ENCODE data around the gene FRMD4A. TPM values are rescaled to one million over a fixed set of nuclear protein-coding genes. Genes with fewer than 3 reads are reported as not detected.

Gene FRMD4A
- total RNA-seq, 1 experiment from 2014 or later: 0.23 TPM

DNA sequence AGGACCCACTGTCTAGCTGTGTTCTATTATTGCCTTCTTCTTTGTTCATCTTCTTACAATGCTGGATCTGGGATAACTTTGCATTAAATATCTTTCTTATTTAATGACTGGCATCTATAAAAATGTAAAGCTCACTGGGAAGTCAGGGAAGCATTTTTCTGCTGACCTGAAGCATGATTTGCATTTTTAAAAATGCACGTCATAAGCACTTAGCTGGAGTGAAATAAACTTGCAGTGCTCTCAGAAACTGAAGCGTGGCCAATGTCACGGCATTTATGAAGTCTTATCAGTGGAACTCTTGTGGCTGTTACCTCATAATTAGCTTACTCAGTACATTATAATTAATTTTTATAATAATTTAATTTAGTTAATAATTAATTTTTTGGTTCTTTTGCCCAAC, 59.1 kb downstream of the FRMD4A start:
- TF ChIP-seq, protein P1, sequence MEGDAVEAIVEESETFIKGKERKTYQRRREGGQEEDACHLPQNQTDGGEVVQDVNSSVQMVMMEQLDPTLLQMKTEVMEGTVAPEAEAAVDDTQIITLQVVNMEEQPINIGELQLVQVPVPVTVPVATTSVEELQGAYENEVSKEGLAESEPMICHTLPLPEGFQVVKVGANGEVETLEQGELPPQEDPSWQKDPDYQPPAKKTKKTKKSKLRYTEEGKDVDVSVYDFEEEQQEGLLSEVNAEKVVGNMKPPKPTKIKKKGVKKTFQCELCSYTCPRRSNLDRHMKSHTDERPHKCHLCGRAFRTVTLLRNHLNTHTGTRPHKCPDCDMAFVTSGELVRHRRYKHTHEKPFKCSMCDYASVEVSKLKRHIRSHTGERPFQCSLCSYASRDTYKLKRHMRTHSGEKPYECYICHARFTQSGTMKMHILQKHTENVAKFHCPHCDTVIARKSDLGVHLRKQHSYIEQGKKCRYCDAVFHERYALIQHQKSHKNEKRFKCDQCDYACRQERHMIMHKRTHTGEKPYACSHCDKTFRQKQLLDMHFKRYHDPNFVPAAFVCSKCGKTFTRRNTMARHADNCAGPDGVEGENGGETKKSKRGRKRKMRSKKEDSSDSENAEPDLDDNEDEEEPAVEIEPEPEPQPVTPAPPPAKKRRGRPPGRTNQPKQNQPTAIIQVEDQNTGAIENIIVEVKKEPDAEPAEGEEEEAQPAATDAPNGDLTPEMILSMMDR (IDR thresholded peaks at IDR 0.05; ENCODE audit: unreplicated experiment): no peak
- H3K27me3 Mint-ChIP-seq (ENCODE audit: insufficient read depth, unreplicated experiment): peaks cover 21% of the 10 kb centered on the region
- no peak overlapping the region for H3K27ac Mint-ChIP-seq (ENCODE audit: low read depth, unreplicated experiment)
- no peaks in the 10 kb centered on the region for H3K36me3 Mint-ChIP-seq (ENCODE audit: insufficient read depth, unreplicated experiment)
- peaks cover 6% of the 10 kb centered on the region for H3K9me3 Mint-ChIP-seq (ENCODE audit: unreplicated experiment)
- H3K4me1 Mint-ChIP-seq (ENCODE audit: insufficient read depth, unreplicated experiment): no peaks in the 10 kb centered on the region
- ChIA-PET POLR2A (no interaction called here), CTCF (no interaction called here)
- intact Hi-C loops (cut with micrococcal nuclease): no loop called here
- no peak for DNase-seq (ENCODE audit: unreplicated experiment)
- H3K4me3 Mint-ChIP-seq (ENCODE audit: unreplicated experiment): no peak overlapping the region
- BruUV-seq (replicated peaks): no TSS peak

DNA sequence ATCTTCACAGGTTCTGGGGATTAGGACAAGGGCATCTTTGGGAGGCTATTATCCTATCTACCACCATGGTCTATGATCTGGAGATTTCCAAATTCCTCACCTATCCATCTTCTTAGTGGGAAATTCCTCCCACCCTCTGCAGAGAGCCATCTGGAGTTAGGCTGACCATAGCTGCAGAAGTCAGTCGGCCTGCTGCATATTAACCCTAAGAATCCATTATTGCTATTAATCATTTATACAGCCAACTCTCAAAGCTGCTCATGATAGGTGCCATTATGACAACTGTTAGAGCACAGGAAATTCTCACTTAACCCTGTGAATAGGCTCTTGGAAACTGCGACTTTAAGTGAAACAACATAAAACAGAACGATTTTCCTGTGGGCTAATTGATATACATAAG, 60.4 kb downstream of the FRMD4A start:
- H3K27ac Mint-ChIP-seq (ENCODE audit: low read depth, unreplicated experiment): no peak overlapping the region
- BruUV-seq (replicated peaks): no TSS peak
- CTCF ChIA-PET: no interaction called here
- H3K27me3 Mint-ChIP-seq (ENCODE audit: insufficient read depth, unreplicated experiment): peaks cover 21% of the 10 kb centered on the region
- no peaks in the 10 kb centered on the region for H3K36me3 Mint-ChIP-seq (ENCODE audit: insufficient read depth, unreplicated experiment)
- peaks cover 6% of the 10 kb centered on the region for H3K9me3 Mint-ChIP-seq (ENCODE audit: unreplicated experiment)
- H3K4me3 Mint-ChIP-seq (ENCODE audit: unreplicated experiment): no peak overlapping the region
- POLR2A ChIA-PET: no interaction called here
- no peaks in the 10 kb centered on the region for H3K4me1 Mint-ChIP-seq (ENCODE audit: insufficient read depth, unreplicated experiment)
- intact Hi-C loops (cut with micrococcal nuclease): no loop called here
- TF ChIP-seq, protein P1 (IDR thresholded peaks at IDR 0.05; ENCODE audit: unreplicated experiment): no peak
- DNase-seq (ENCODE audit: unreplicated experiment): no peak

DNA sequence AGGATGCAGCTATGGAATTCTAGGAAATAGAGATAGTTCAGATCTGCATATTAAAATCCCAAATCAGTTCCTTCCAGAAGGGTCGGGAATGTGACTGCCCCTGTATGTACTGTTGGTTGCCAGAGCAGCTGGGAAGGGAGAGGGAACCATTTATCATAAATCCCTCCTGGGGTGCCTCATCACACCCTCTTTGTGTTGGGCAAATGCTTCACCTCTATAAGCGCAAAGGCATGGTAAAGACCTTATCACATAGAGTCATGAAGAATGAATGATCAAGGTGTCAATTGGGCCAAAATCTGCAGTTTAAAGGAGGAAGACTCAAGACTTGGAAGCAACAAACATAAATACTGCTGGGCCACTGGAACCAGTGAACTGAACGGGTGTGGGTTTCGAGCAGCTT, 65.0 kb downstream of the FRMD4A start:
- no peak for DNase-seq (ENCODE audit: unreplicated experiment)
- H3K36me3 Mint-ChIP-seq (ENCODE audit: insufficient read depth, unreplicated experiment): no peaks in the 10 kb centered on the region
- no TSS peak for BruUV-seq (replicated peaks)
- peaks cover 18% of the 10 kb centered on the region for H3K27me3 Mint-ChIP-seq (ENCODE audit: insufficient read depth, unreplicated experiment)
- H3K27ac Mint-ChIP-seq (ENCODE audit: low read depth, unreplicated experiment): no peak overlapping the region
- intact Hi-C loops (cut with micrococcal nuclease): no loop called here
- H3K9me3 Mint-ChIP-seq (ENCODE audit: unreplicated experiment): no peaks in the 10 kb centered on the region
- no peaks in the 10 kb centered on the region for H3K4me1 Mint-ChIP-seq (ENCODE audit: insufficient read depth, unreplicated experiment)
- H3K4me3 Mint-ChIP-seq (ENCODE audit: unreplicated experiment): no peak overlapping the region
- TF ChIP-seq, protein P1 (IDR thresholded peaks at IDR 0.05; ENCODE audit: unreplicated experiment): no peak
- POLR2A ChIA-PET: no interaction called here
- CTCF ChIA-PET: no interaction called here

DNA sequence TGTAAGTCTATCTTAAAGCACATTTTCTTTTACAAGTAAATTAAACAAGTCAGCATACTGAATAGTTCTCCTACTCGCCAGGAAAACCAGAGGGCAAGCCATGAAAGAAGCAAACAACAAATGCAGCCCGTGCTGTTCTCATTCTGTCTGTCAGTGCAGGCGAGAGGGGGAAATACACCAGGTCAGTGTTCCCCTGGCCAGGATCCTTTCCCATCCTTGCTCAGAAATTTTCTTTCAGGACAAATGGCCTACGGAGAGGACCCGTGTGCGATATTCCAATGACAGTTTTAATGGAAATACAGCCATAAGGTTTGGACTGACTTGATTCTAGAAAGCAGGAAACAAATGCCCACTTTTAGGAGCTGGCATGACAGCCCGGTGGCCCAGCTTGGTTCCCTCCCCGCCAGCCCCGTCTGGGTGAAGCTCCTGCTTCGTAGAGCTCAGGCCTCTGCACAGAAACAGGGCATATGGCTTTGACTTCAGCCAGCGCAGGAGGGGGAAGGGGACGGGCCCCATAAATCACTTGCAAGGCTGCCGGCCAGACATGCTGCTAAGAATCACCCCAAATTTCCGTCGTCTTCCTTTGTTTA, 67.8 kb downstream of the FRMD4A start:
- H3K27me3 Mint-ChIP-seq (ENCODE audit: insufficient read depth, unreplicated experiment): peaks cover 26% of the 10 kb centered on the region
- H3K4me3 Mint-ChIP-seq (ENCODE audit: unreplicated experiment): no peak overlapping the region
- CTCF ChIA-PET: no interaction called here
- intact Hi-C loops (cut with micrococcal nuclease): no loop called here
- DNase-seq (ENCODE audit: unreplicated experiment): no peak
- POLR2A ChIA-PET: no interaction called here
- BruUV-seq (replicated peaks): no TSS peak
- H3K27ac Mint-ChIP-seq (ENCODE audit: low read depth, unreplicated experiment): no peak overlapping the region
- no peaks in the 10 kb centered on the region for H3K4me1 Mint-ChIP-seq (ENCODE audit: insufficient read depth, unreplicated experiment)
- H3K36me3 Mint-ChIP-seq (ENCODE audit: insufficient read depth, unreplicated experiment): no peaks in the 10 kb centered on the region
- TF ChIP-seq, protein P1 (IDR thresholded peaks at IDR 0.05; ENCODE audit: unreplicated experiment): no peak
- H3K9me3 Mint-ChIP-seq (ENCODE audit: unreplicated experiment): no peaks in the 10 kb centered on the region

All from MCF 10A (cell line).